ENCODE measurements around the gene FOXP1. TPM values are rescaled to one million over a fixed set of nuclear protein-coding genes. Genes with fewer than 3 reads are reported as not detected.

FOXP1 gene
- total and polyA plus RNA-seq, 5 experiments from 2014 or later, result 280 to 443 (median 382) TPM

- Mint-ChIP-seq H3K4me3 (peak overlapping the region in 2 of 10 donors; percentile 27 to 42), H3K36me3 (no peaks in the 10 kb centered on the region), H3K27me3 (no peaks in the 10 kb centered on the region), H3K27ac (peak overlapping the region in 5 of 10 donors; percentile 4 to 72 (median 61)), H3K4me1 (peaks cover 8 to 44% (median 32%) of the 10 kb centered on the region in 4 donors), H3K9me3 (no peaks in the 10 kb centered on the region)
- no peak for DNase-seq
- POLR2A ChIA-PET, result interaction anchor here (0.6 kb wide), 1 partner anchor 100 kb away, joined by 3 read pairs; no protein-coding TSS in a partner anchor
- ATAC-seq, result no peak
Observed at GRCh38 chr3:71578054-71578751, 5.3 kb downstream of the FOXP1 start.

GRCh38 chr3:71577011-71577410 is 6.5 kb downstream of the FOXP1 start:
- peak overlapping the region in 1 of 10 donors; percentile 55 for H3K4me3 Mint-ChIP-seq
- peaks cover 6 to 44% (median 30%) of the 10 kb centered on the region in 4 donors for H3K4me1 Mint-ChIP-seq
- H3K27ac Mint-ChIP-seq, result peak overlapping the region in 1 of 10 donors; percentile 53
- DNase-seq (no peak), ATAC-seq (no peak)
- H3K9me3 Mint-ChIP-seq, result no peaks in the 10 kb centered on the region
- POLR2A ChIA-PET, result no interaction called here
- no peaks in the 10 kb centered on the region for H3K36me3 Mint-ChIP-seq
- H3K27me3 Mint-ChIP-seq, result no peaks in the 10 kb centered on the region

- DNase-seq, result no peak
- Mint-ChIP-seq H3K36me3 (no peaks in the 10 kb centered on the region), H3K4me1 (peaks cover 0 to 37% (median 18%) of the 10 kb centered on the region in 4 donors), H3K27me3 (no peaks in the 10 kb centered on the region), H3K27ac (peak overlapping the region in 2 of 10 donors; percentile 28 to 45), H3K9me3 (no peaks in the 10 kb centered on the region), H3K4me3 (no peak overlapping the region)
- no peak for ATAC-seq
- POLR2A ChIA-PET, result no interaction called here
Observed at GRCh38 chr3:71575433-71575832, 8.1 kb downstream of the FOXP1 start.

- Mint-ChIP-seq H3K4me1 (peaks cover 0 to 30% (median 12%) of the 10 kb centered on the region in 4 donors), H3K36me3 (peaks cover 0 to 2% (median 0%) of the 10 kb centered on the region in 3 donors), H3K27ac (no peak overlapping the region), H3K27me3 (no peaks in the 10 kb centered on the region), H3K9me3 (no peaks in the 10 kb centered on the region), H3K4me3 (no peak overlapping the region)
- ATAC-seq (no peak), DNase-seq (no peak)
- POLR2A ChIA-PET, result interaction anchor here (1.5 kb wide), 1 partner anchor 9 kb away, joined by 4 read pairs; no protein-coding TSS in a partner anchor
Observed at GRCh38 chr3:71573181-71573580, 10.3 kb downstream of the FOXP1 start.

- DNase-seq (no peak), ATAC-seq (no peak)
- Mint-ChIP-seq H3K27me3 (no peaks in the 10 kb centered on the region), H3K4me3 (no peak overlapping the region), H3K27ac (no peak overlapping the region), H3K4me1 (peaks cover 6 to 31% (median 11%) of the 10 kb centered on the region in 4 donors), H3K9me3 (no peaks in the 10 kb centered on the region), H3K36me3 (peaks cover 0 to 3% (median 0%) of the 10 kb centered on the region in 3 donors)
- POLR2A ChIA-PET, result no interaction called here
Observed at GRCh38 chr3:71570546-71570945, 13.0 kb downstream of the FOXP1 start.

- POLR2A ChIA-PET, result interaction anchor here (0.7 kb wide), 2 partner anchors 67 to 1252 kb away, joined by 3 read pairs; no protein-coding TSS in a partner anchor
- peaks cover 6 to 51% (median 15%) of the 10 kb centered on the region in 4 donors for H3K4me1 Mint-ChIP-seq
- H3K4me3 Mint-ChIP-seq, result no peak overlapping the region
- peak overlapping the region in 2 of 10 donors; percentile 34 to 68 for H3K27ac Mint-ChIP-seq
- no peaks in the 10 kb centered on the region for H3K9me3 Mint-ChIP-seq
- DNase-seq (no peak), ATAC-seq (no peak)
- peaks cover 0 to 9% (median 4%) of the 10 kb centered on the region in 3 donors for H3K36me3 Mint-ChIP-seq
- H3K27me3 Mint-ChIP-seq, result no peaks in the 10 kb centered on the region
Observed at GRCh38 chr3:71568207-71568606, 15.3 kb downstream of the FOXP1 start.

- peaks cover 8 to 56% (median 15%) of the 10 kb centered on the region in 4 donors for H3K4me1 Mint-ChIP-seq
- POLR2A ChIA-PET, result no interaction called here
- H3K36me3 Mint-ChIP-seq, result peaks cover 0 to 9% (median 4%) of the 10 kb centered on the region in 3 donors
- no peaks in the 10 kb centered on the region for H3K9me3 Mint-ChIP-seq
- no peak overlapping the region for H3K4me3 Mint-ChIP-seq
- no peaks in the 10 kb centered on the region for H3K27me3 Mint-ChIP-seq
- ATAC-seq, result no peak
- peak overlapping the region in 1 of 10 donors; percentile 56 for H3K27ac Mint-ChIP-seq
- DNase-seq, result no peak
Observed at GRCh38 chr3:71566776-71567175, 16.8 kb downstream of the FOXP1 start.

GRCh38 chr3:71565976-71566375 is 17.6 kb downstream of the FOXP1 start:
- Mint-ChIP-seq H3K27me3 (no peaks in the 10 kb centered on the region), H3K4me3 (no peak overlapping the region), H3K9me3 (no peaks in the 10 kb centered on the region), H3K4me1 (peaks cover 8 to 58% (median 15%) of the 10 kb centered on the region in 4 donors), H3K36me3 (peaks cover 0 to 9% (median 4%) of the 10 kb centered on the region in 3 donors), H3K27ac (no peak overlapping the region)
- POLR2A ChIA-PET, result no interaction called here
- ATAC-seq (no peak), DNase-seq (no peak)

- POLR2A ChIA-PET, result no interaction called here
- H3K9me3 Mint-ChIP-seq, result peaks cover 0 to 3% (median 0%) of the 10 kb centered on the region in 9 donors
- H3K4me1 Mint-ChIP-seq, result peaks cover 8 to 60% (median 15%) of the 10 kb centered on the region in 4 donors
- no peak for ATAC-seq
- H3K27me3 Mint-ChIP-seq, result no peaks in the 10 kb centered on the region
- peaks cover 3 to 11% (median 5%) of the 10 kb centered on the region in 3 donors for H3K36me3 Mint-ChIP-seq
- DNase-seq, result no peak
- H3K27ac Mint-ChIP-seq, result no peak overlapping the region
- no peak overlapping the region for H3K4me3 Mint-ChIP-seq
Observed at GRCh38 chr3:71565316-71565715, 18.2 kb downstream of the FOXP1 start.

GRCh38 chr3:71564361-71564760 is 19.2 kb downstream of the FOXP1 start:
- Mint-ChIP-seq H3K27ac (peak overlapping the region in 1 of 10 donors; percentile 54), H3K36me3 (peaks cover 2 to 11% (median 5%) of the 10 kb centered on the region in 3 donors), H3K4me1 (peaks cover 8 to 60% (median 15%) of the 10 kb centered on the region in 4 donors), H3K27me3 (no peaks in the 10 kb centered on the region), H3K4me3 (peak overlapping the region in 1 of 10 donors; percentile 48), H3K9me3 (peaks cover 0 to 3% (median 0%) of the 10 kb centered on the region in 9 donors)
- DNase-seq (no peak), ATAC-seq (no peak)
- POLR2A ChIA-PET, result no interaction called here

- ATAC-seq, result no peak
- peaks cover 8 to 55% (median 15%) of the 10 kb centered on the region in 4 donors for H3K4me1 Mint-ChIP-seq
- H3K9me3 Mint-ChIP-seq, result peaks cover 0 to 3% (median 0%) of the 10 kb centered on the region in 9 donors
- peaks cover 2 to 11% (median 5%) of the 10 kb centered on the region in 3 donors for H3K36me3 Mint-ChIP-seq
- DNase-seq, result no peak
- H3K4me3 Mint-ChIP-seq, result peak overlapping the region in 1 of 10 donors; percentile 48
- H3K27me3 Mint-ChIP-seq, result no peaks in the 10 kb centered on the region
- H3K27ac Mint-ChIP-seq, result peak overlapping the region in 1 of 10 donors; percentile 54
- POLR2A ChIA-PET, result no interaction called here
Observed at GRCh38 chr3:71563827-71564226, 19.7 kb downstream of the FOXP1 start.

GRCh38 chr3:71562938-71563337 is 20.6 kb downstream of the FOXP1 start:
- peaks cover 2 to 11% (median 5%) of the 10 kb centered on the region in 3 donors for H3K36me3 Mint-ChIP-seq
- POLR2A ChIA-PET, result no interaction called here
- no peaks in the 10 kb centered on the region for H3K27me3 Mint-ChIP-seq
- H3K4me1 Mint-ChIP-seq, result peaks cover 5 to 50% (median 13%) of the 10 kb centered on the region in 4 donors
- peak overlapping the region in 2 of 10 donors; percentile 44 to 56 for H3K27ac Mint-ChIP-seq
- peaks cover 0 to 3% (median 0%) of the 10 kb centered on the region in 9 donors for H3K9me3 Mint-ChIP-seq
- no peak overlapping the region for H3K4me3 Mint-ChIP-seq
- no peak for DNase-seq
- no peak for ATAC-seq

- Mint-ChIP-seq H3K27me3 (no peaks in the 10 kb centered on the region), H3K9me3 (peaks cover 0 to 3% (median 0%) of the 10 kb centered on the region in 9 donors), H3K4me1 (peaks cover under 1 to 38% (median 5%) of the 10 kb centered on the region in 4 donors), H3K27ac (no peak overlapping the region), H3K4me3 (no peak overlapping the region), H3K36me3 (peaks cover 1 to 11% (median 5%) of the 10 kb centered on the region in 3 donors)
- ATAC-seq, result no peak
- POLR2A ChIA-PET, result no interaction called here
- no peak for DNase-seq
Observed at GRCh38 chr3:71560665-71561064, 22.9 kb downstream of the FOXP1 start.
